ENCODE data around the gene CST9. TPM values are rescaled to one million over a fixed set of nuclear protein-coding genes. Genes with fewer than 3 reads are reported as not detected.

The CST9 gene
- total and polyA plus RNA-seq, 10 of the 15 experiments (the other 5 are each of a cell fraction or from before 2014, with no cell fraction given), result not detected

DNA sequence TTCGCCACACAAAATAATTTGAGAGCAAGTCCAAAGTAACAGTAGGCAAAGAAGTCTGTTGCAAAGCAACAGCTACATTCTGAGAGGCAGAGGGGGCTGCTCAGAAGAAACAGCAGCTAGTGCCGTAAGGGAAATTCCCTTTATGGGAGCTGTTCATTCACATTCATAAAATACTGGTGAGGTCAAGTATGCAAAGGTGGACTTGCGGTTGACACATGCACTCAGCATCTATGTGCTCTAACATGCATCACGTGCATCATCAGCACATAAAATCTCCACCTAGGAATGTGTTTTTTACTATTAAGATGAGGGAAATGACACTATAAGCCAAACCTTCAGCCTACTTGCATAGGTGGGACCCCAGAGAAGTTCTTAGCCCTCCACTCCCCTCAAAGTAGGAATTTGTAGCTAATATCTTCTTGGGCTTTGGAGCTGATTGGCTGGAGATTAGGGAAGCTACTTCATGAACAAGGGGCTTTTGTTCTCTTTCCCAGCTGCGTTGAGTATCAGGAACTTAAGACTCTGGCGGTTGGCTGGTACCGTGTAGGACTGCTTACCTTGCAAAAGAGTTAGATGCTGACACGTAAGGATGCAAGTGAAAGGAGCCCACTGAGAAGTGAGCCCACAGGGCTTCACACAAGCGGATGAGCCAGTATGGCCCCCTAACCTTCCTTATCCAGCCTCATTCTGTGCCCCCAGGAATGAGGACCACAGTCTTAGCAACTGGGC is 19.7 kb upstream of the CST9 start:
- FAIRE-seq, result peak; percentile 72
- WGBS (ENCODE audit: insufficient coverage, insufficient replicate concordance, low lambda C conversion rate, missing lambda C conversion rate), result 53% methylated on average over 9 of the region's 9 CpGs
- no TSS peak for BruUV-seq (replicated peaks)

More for the DNA sequence above, 19.7 kb upstream of the CST9 start:
- Histone ChIP-seq H3K4me3 (no peak overlapping the region), H3K9me3 (replicated peaks; ENCODE audit: control insufficient read depth, insufficient read depth, low read length) (no peaks in the 10 kb centered on the region), H3K27me3 (replicated peaks in 1 of 2; ENCODE audit: control insufficient read depth in 2 of 2, insufficient read depth in 2 of 2, low read length in 1 of 2) (no peaks in the 10 kb centered on the region), H3K27ac (ENCODE audit: control insufficient read depth, insufficient read depth) (no peak overlapping the region), H2AFZ (ENCODE audit: control insufficient read depth, low read depth, low read length) (no peak overlapping the region), H3K4me1 (ENCODE audit: control insufficient read depth, insufficient read depth, low read length) (peaks cover 22% of the 10 kb centered on the region), H3K9ac (ENCODE audit: control insufficient read depth, insufficient read depth, low read length) (no peak overlapping the region), H3K4me2 (ENCODE audit: control insufficient read depth, insufficient read depth) (peak overlapping the region; percentile 32; the same call in 1 of the 2 replicates), H3K36me3 (ENCODE audit: control insufficient read depth in 2 of 2, insufficient read depth in 2 of 2, low read length in 1 of 2) (no peaks in the 10 kb centered on the region), H3K79me2 (ENCODE audit: control insufficient read depth, insufficient read depth, low read length) (no peaks in the 10 kb centered on the region), H4K20me1 (ENCODE audit: control insufficient read depth, insufficient read depth) (no peaks in the 10 kb centered on the region; the same call in 1 of the 2 replicates)
- DNase-seq (ENCODE audit: low read depth, low spot score) (no peak), ATAC-seq (peak; percentile 77)
- ChIA-PET CTCF (interaction anchor here (0.8 to 1.3 kb wide), 2 partner anchors 18 to 46 kb away, joined by 3 read pairs; no protein-coding TSS in a partner anchor), RAD21 (ENCODE audit: unreplicated experiment) (no interaction called here), SMC1A (ENCODE audit: uncharacterized antibody, unreplicated experiment) (interaction anchor here (0.9 to 1.3 kb wide), 3 partner anchors 9 to 43 kb away, joined by 3 read pairs; no protein-coding TSS in a partner anchor), POLR2A (no interaction called here)
- TF ChIP-seq, protein P1, sequence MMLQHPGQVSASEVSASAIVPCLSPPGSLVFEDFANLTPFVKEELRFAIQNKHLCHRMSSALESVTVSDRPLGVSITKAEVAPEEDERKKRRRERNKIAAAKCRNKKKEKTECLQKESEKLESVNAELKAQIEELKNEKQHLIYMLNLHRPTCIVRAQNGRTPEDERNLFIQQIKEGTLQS (IDR thresholded peaks at IDR 0.05; ENCODE audit: borderline replicate concordance, extremely low read depth, low read depth, low read length), result no peak
- TF ChIP-seq DPF2 (IDR thresholded peaks at IDR 0.05) (no peak), RAD51 (IDR thresholded peaks at IDR 0.05) (peak; percentile 24; the same call in 1 of the 2 replicates), NR2F1 (conservative IDR thresholded peaks at IDR 0.05) (peak; percentile 63; the same call in 1 of the 2 replicates), TCF12 (IDR thresholded peaks at IDR 0.05; ENCODE audit: low read depth, low read length) (no peak), ZNF622 (IDR thresholded peaks at IDR 0.05) (no peak), BHLHE40 (IDR thresholded peaks at IDR 0.05; ENCODE audit: borderline replicate concordance in 1 of 2, low read depth in 2 of 2, low read length in 1 of 2) (peak; percentile 84 to 88), RUNX3 (IDR thresholded peaks at IDR 0.05; ENCODE audit: low read length) (0 out of 2 replicates have a peak, but pooled peaks have one; percentile 22), POU2F2 (IDR thresholded peaks at IDR 0.05; ENCODE audit: borderline replicate concordance, low read depth, low read length) (peak; percentile 83; the same call in 2 of the 3 replicates)
- TF ChIP-seq, protein P2, sequence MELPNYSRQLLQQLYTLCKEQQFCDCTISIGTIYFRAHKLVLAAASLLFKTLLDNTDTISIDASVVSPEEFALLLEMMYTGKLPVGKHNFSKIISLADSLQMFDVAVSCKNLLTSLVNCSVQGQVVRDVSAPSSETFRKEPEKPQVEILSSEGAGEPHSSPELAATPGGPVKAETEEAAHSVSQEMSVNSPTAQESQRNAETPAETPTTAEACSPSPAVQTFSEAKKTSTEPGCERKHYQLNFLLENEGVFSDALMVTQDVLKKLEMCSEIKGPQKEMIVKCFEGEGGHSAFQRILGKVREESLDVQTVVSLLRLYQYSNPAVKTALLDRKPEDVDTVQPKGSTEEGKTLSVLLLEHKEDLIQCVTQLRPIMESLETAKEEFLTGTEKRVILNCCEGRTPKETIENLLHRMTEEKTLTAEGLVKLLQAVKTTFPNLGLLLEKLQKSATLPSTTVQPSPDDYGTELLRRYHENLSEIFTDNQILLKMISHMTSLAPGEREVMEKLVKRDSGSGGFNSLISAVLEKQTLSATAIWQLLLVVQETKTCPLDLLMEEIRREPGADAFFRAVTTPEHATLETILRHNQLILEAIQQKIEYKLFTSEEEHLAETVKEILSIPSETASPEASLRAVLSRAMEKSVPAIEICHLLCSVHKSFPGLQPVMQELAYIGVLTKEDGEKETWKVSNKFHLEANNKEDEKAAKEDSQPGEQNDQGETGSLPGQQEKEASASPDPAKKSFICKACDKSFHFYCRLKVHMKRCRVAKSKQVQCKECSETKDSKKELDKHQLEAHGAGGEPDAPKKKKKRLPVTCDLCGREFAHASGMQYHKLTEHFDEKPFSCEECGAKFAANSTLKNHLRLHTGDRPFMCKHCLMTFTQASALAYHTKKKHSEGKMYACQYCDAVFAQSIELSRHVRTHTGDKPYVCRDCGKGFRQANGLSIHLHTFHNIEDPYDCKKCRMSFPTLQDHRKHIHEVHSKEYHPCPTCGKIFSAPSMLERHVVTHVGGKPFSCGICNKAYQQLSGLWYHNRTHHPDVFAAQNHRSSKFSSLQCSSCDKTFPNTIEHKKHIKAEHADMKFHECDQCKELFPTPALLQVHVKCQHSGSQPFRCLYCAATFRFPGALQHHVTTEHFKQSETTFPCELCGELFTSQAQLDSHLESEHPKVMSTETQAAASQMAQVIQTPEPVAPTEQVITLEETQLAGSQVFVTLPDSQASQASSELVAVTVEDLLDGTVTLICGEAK (IDR thresholded peaks at IDR 0.05; ENCODE audit: borderline replicate concordance), result no peak
- TF ChIP-seq, protein P3, sequence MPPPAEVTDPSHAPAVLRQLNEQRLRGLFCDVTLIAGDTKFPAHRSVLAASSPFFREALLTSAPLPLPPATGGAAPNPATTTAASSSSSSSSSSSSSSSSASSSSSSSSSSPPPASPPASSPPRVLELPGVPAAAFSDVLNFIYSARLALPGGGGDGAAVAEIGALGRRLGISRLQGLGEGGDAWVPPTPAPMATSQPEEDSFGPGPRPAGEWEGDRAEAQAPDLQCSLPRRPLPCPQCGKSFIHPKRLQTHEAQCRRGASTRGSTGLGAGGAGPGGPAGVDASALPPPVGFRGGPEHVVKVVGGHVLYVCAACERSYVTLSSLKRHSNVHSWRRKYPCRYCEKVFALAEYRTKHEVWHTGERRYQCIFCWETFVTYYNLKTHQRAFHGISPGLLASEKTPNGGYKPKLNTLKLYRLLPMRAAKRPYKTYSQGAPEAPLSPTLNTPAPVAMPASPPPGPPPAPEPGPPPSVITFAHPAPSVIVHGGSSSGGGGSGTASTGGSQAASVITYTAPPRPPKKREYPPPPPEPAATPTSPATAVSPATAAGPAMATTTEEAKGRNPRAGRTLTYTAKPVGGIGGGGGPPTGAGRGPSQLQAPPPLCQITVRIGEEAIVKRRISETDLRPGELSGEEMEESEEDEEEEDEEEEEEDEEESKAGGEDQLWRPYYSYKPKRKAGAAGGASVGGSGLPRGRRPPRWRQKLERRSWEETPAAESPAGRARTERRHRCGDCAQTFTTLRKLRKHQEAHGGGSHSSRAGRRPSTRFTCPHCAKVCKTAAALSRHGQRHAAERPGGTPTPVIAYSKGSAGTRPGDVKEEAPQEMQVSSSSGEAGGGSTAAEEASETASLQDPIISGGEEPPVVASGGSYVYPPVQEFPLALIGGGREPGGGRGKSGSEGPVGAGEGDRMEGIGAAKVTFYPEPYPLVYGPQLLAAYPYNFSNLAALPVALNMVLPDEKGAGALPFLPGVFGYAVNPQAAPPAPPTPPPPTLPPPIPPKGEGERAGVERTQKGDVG (CRISPR knock-in tag; IDR thresholded peaks at IDR 0.05), result no peak
- in situ Hi-C loops (cut with MboI) (no loop called here), intact Hi-C loops (cut with micrococcal nuclease; ENCODE audit: unreplicated experiment) (loop anchor here (5.0 kb wide), 1 partner anchor 263 kb away; the partner anchor contains the start of gene GZF1)
